Kidney glomerular epithelial cell (primary cell): Measurements from ENCODE around the gene FAM83E.
"Not testable (repeated sequence)": the region's sequence is repeated elsewhere in the genome, so short reads cannot be mapped to it uniquely, and the experiment has no call there.

ENCODE experiments used
- DNase-seq: peaks from one replicate; lab custom pipeline; 2025; lab: John Stamatoyannopoulos, UW

FAM83E gene

GRCh38 chr19:48614436-48615230 lies at the start of gene FAM83E:
FAM83E (minus strand) TSS chr19:48615076; CDS start chr19:48613372, 1,704 bp downstream.
- DNase-seq: no peak

GRCh38 chr19:48664476-48664875 lies 49.6 kb upstream of the FAM83E start:
- no peak for DNase-seq

GRCh38 chr19:48663667-48664066 lies 48.8 kb upstream of the FAM83E start:
- no peak for DNase-seq

- no peak for DNase-seq
Measured at GRCh38 chr19:48661711-48662090, 46.8 kb upstream of the FAM83E start.

- DNase-seq: peak; percentile 87
Measured at GRCh38 chr19:48660852-48661710, 46.2 kb upstream of the FAM83E start.

GRCh38 chr19:48659768-48660167 lies 44.9 kb upstream of the FAM83E start:
- no peak for DNase-seq

GRCh38 chr19:48658483-48658882 lies 43.6 kb upstream of the FAM83E start:
- DNase-seq: no peak

- DNase-seq: not testable (repeated sequence)
Measured at GRCh38 chr19:48657828-48658227, 43.0 kb upstream of the FAM83E start.

GRCh38 chr19:48656840-48657474 lies 42.1 kb upstream of the FAM83E start:
- peak; percentile 31 for DNase-seq

- DNase-seq: no peak
Measured at GRCh38 chr19:48654299-48655059, 39.6 kb upstream of the FAM83E start.

- no peak for DNase-seq
Measured at GRCh38 chr19:48651683-48652048, 36.8 kb upstream of the FAM83E start.

GRCh38 chr19:48650974-48651682 lies 36.3 kb upstream of the FAM83E start:
- no peak for DNase-seq

GRCh38 chr19:48648134-48648533 lies 33.3 kb upstream of the FAM83E start:
- DNase-seq: no peak

- no peak for DNase-seq
Measured at GRCh38 chr19:48646722-48647216, 31.9 kb upstream of the FAM83E start.

- DNase-seq: peak; percentile 76
Measured at GRCh38 chr19:48646001-48646721, 31.3 kb upstream of the FAM83E start, which contains the start of gene CA11. CA11 (minus strand) TSS chr19:48646187; CDS start chr19:48645632, 555 bp downstream.

- DNase-seq: no peak
Measured at GRCh38 chr19:48645620-48646000, 30.7 kb upstream of the FAM83E start.

GRCh38 chr19:48644839-48645619 lies 30.2 kb upstream of the FAM83E start:
- DNase-seq: peak; percentile 42

- no peak for DNase-seq
Measured at GRCh38 chr19:48644355-48644754, 29.5 kb upstream of the FAM83E start.

GRCh38 chr19:48642862-48643261 lies 28.0 kb upstream of the FAM83E start:
- DNase-seq: no peak
